NCI-H526 (cell line): Measurements from ENCODE around the gene LRP1-AS.

Experiments used
- DNase-seq, 2 experiments: peaks; one replicate each; lab custom pipeline; 2025; lab: John Stamatoyannopoulos, UW

Gene LRP1-AS

GRCh38 chr12:57146961-57147944 is at the start of gene LRP1-AS:
TSS of gene LRP1-AS (minus strand) at chr12:57147619.
- DNase-seq, result no peak

GRCh38 chr12:57196956-57197355 is 49.5 kb upstream of the LRP1-AS start:
- DNase-seq, result peak in 1 of 2 experiments; percentile 75

GRCh38 chr12:57196439-57196838 is 49.0 kb upstream of the LRP1-AS start:
- DNase-seq, result peak; percentile 97

- peak in 1 of 2 experiments; percentile 72 for DNase-seq
Observed at GRCh38 chr12:57195611-57196371, 48.4 kb upstream of the LRP1-AS start.

- no peak for DNase-seq
Observed at GRCh38 chr12:57195186-57195585, 47.8 kb upstream of the LRP1-AS start.

GRCh38 chr12:57194253-57194652 is 46.8 kb upstream of the LRP1-AS start:
- DNase-seq, result peak in 1 of 2 experiments; percentile 57

GRCh38 chr12:57193706-57194245 is 46.4 kb upstream of the LRP1-AS start:
- DNase-seq, result peak in 1 of 2 experiments; percentile 74

GRCh38 chr12:57192920-57193319 is 45.5 kb upstream of the LRP1-AS start:
- DNase-seq, result no peak

- no peak for DNase-seq
Observed at GRCh38 chr12:57191410-57191809, 44.0 kb upstream of the LRP1-AS start.

- no peak for DNase-seq
Observed at GRCh38 chr12:57190821-57191220, 43.4 kb upstream of the LRP1-AS start.

GRCh38 chr12:57190037-57190436 is 42.6 kb upstream of the LRP1-AS start:
- DNase-seq, result no peak

- no peak for DNase-seq
Observed at GRCh38 chr12:57188090-57188425, 40.6 kb upstream of the LRP1-AS start.

GRCh38 chr12:57187222-57188089 is 40.0 kb upstream of the LRP1-AS start:
- DNase-seq, result no peak

GRCh38 chr12:57185906-57186508 is 38.6 kb upstream of the LRP1-AS start:
- DNase-seq, result no peak

GRCh38 chr12:57185403-57185802 is 38.0 kb upstream of the LRP1-AS start:
- no peak for DNase-seq

GRCh38 chr12:57183939-57184725 is 36.7 kb upstream of the LRP1-AS start:
- DNase-seq, result no peak

- peak; percentile 60 to 88 for DNase-seq
Observed at GRCh38 chr12:57182918-57183575, 35.6 kb upstream of the LRP1-AS start.

GRCh38 chr12:57181561-57182155 is 34.2 kb upstream of the LRP1-AS start:
- no peak for DNase-seq

GRCh38 chr12:57181072-57181471 is 33.7 kb upstream of the LRP1-AS start:
- DNase-seq, result no peak
